B cell (primary cell): Measurements from ENCODE around the gene ESPN. TPM values are rescaled to one million over a fixed set of nuclear protein-coding genes. Genes with fewer than 3 reads are reported as not detected.

Source experiments
- ATAC-seq: fragments of 200-7000 bp; cut with Tn5 transposase; one replicate; pipeline ENCODE4 v1.10.0; 2021; ENCODE audit warnings: low read depth, mild to moderate bottlenecking, moderate number of reproducible peaks, moderate library complexity
- CTCF ChIA-PET: fragments of 350-600 bp; sonication (Branson Sonifier 250); formaldehyde crosslinking; loops from one replicate; lab custom pipeline; 2021; ENCODE audit warnings: antibody characterized with exemption, inconsistent platforms; lab: Charles Lee
- POLR2A ChIA-PET: fragments of 350-600 bp; sonication (Branson Sonifier 250); formaldehyde crosslinking; loops from one replicate; lab custom pipeline; 2021; ENCODE audit warnings: antibody characterized with exemption; lab: Charles Lee
- DNase-seq: peaks from one replicate; pipeline ENCODE4 v3.0.0; 2013
- H2AFZ ChIP-seq: 2 replicates; pipeline ENCODE4 v1.6.1; 2012; ENCODE audit warnings: mild to moderate bottlenecking, low read depth, low read length; ENCODE audit not compliant: insufficient read depth, poor library complexity, severe bottlenecking
- H3K27ac ChIP-seq, 2 donors: 1 replicate in 1 of 2; 2 replicates in 1 of 2; pipeline ENCODE4 v1.5.1; 2012 to 2013; ENCODE audit warnings: low read length in 2 of 2, mild to moderate bottlenecking in 2 of 2, moderate library complexity in 1 of 2
- H3K27me3 ChIP-seq, 4 experiments: fragments of 200-600 bp in 1 of 4; sonication (generic) in 1 of 4; replicated peaks in 1 of 4; 1 replicate in 2 of 4; 2 replicates in 2 of 4; pipeline versions ENCODE4 v1.6.1 to v1.7.0; 2013 to 2016; ENCODE audit warnings: low read length in 3 of 4, mild to moderate bottlenecking in 2 of 4, mixed read lengths in 1 of 4, moderate library complexity in 1 of 4; ENCODE audit not compliant: insufficient read depth in 4 of 4, control insufficient read depth in 3 of 4; ENCODE audit errors: control extremely low read depth in 1 of 4
- H3K36me3 ChIP-seq, 2 experiments: replicated peaks in 1 of 2; 1 replicate in 1 of 2; 2 replicates in 1 of 2; pipeline versions ENCODE4 v1.6.1 to v1.7.1; 2013; ENCODE audit warnings: low read length in 1 of 2; ENCODE audit not compliant: insufficient read depth in 2 of 2, control insufficient read depth in 1 of 2; ENCODE audit errors: control extremely low read depth in 1 of 2, extremely low read depth in 1 of 2
- H3K4me1 ChIP-seq, 2 donors: fragments of 200-600 bp in 1 of 2; sonication (generic) in 1 of 2; 1 replicate in 1 of 2; 2 replicates in 1 of 2; pipeline versions ENCODE4 v1.5.1 to v1.6.1; 2013 to 2017; ENCODE audit warnings: low read length in 2 of 2; ENCODE audit not compliant: control insufficient read depth in 2 of 2, insufficient read depth in 2 of 2
- H3K4me2 ChIP-seq: replicated peaks from 2 replicates; pipeline ENCODE3; 2012; ENCODE audit warnings: mild to moderate bottlenecking, low read depth, low read length; ENCODE audit not compliant: poor library complexity, severe bottlenecking
- H3K4me3 ChIP-seq, 5 experiments: fragments of 200-600 bp in 1 of 5; sonication (generic) in 1 of 5; 1 replicate in 3 of 5; 2 replicates in 2 of 5; pipeline versions ENCODE4 v1.5.1 to v1.7.0; 2011 to 2016; ENCODE audit warnings: low read length in 4 of 5, mild to moderate bottlenecking in 4 of 5, low read depth in 2 of 5, control low read depth in 1 of 5, moderate library complexity in 1 of 5; ENCODE audit not compliant: insufficient read depth in 1 of 5; ENCODE audit errors: control extremely low read depth in 1 of 5, extremely low read depth in 1 of 5
- H3K79me2 ChIP-seq: fragments of 200-600 bp; sonication (generic); one replicate; pipeline ENCODE4 v1.6.0; 2016; ENCODE audit warnings: low read length; ENCODE audit not compliant: control insufficient read depth, insufficient read depth
- H3K9ac ChIP-seq: fragments of 200-600 bp; sonication (generic); 2 replicates; pipeline ENCODE4 v1.6.1; 2017; ENCODE audit warnings: mild to moderate bottlenecking, low read length, moderate library complexity
- H3K9me3 ChIP-seq, 3 donors: one replicate each; pipeline versions ENCODE4 v1.6.1 to v1.7.1; 2013; ENCODE audit warnings: low read length in 2 of 3; ENCODE audit not compliant: control insufficient read depth in 2 of 3, insufficient read depth in 1 of 3; ENCODE audit errors: control extremely low read depth in 1 of 3
- H4K20me1 ChIP-seq: 2 replicates; pipeline ENCODE4 v1.6.0; 2012; ENCODE audit warnings: mild to moderate bottlenecking, low read length; ENCODE audit not compliant: insufficient read depth, control insufficient read depth, poor library complexity, severe bottlenecking
- H3K27ac Mint-ChIP-seq: one replicate; pipeline ENCODE4 v1.8.0; 2021; ENCODE audit warnings: mixed read lengths
- H3K27me3 Mint-ChIP-seq: one replicate; pipeline ENCODE4 v1.8.0; 2021; ENCODE audit warnings: mixed read lengths
- H3K4me1 Mint-ChIP-seq: one replicate; pipeline ENCODE4 v1.8.0; 2021; ENCODE audit warnings: mixed read lengths
- H3K4me3 Mint-ChIP-seq: one replicate; pipeline ENCODE4 v1.8.0; 2021; ENCODE audit warnings: mixed read lengths
- H3K9me3 Mint-ChIP-seq: one replicate; pipeline ENCODE4 v1.8.0; 2022; ENCODE audit warnings: mixed read lengths; ENCODE audit not compliant: insufficient read depth
- EZH2 ChIP-seq: IDR thresholded peaks from 2 replicates; pipeline ENCODE4 v1.6.1; 2012; ENCODE audit warnings: borderline replicate concordance, low read depth, mild to moderate bottlenecking, moderate library complexity, low read length; ENCODE audit not compliant: insufficient read depth, poor library complexity, severe bottlenecking
- WGBS: methylation state at CpG from one replicate; pipeline ENCODE4 v1.1.5; 2013; ENCODE audit warnings: missing lambda C conversion rate; ENCODE audit not compliant: insufficient coverage; 5-methylcytosine and 5-hydroxymethylcytosine counted together
- intact Hi-C: fragments of 100-400 bp; cut with micrococcal nuclease; formaldehyde crosslinking; loops from one replicate; pipeline ENCODE4 v1.10.0; 2022
- polyA plus RNA-seq: library from polyadenylated mRNA; depleted of rRNA; stranded (reverse); fragments of >200 nt; gene quantifications from 2 replicates; pipeline ENCODE4 v1.2.3, GENCODE V29; 2012
- total RNA-seq, 2 donors: library from RNA; stranded (reverse); fragments of 120-200 nt in 1 of 2; gene quantifications; 1 replicate in 1 of 2; 2 replicates in 1 of 2; pipeline versions ENCODE4 v1.2.3 to v1.2.4, GENCODE V29; 2013 to 2022
- TF ChIP-seq, protein P1 (sequence below): fragments of 200-600 bp; IDR thresholded peaks from one replicate; pipeline ENCODE4 v1.8.0; 2022; ENCODE audit warnings: antibody characterized with exemption, mild to moderate bottlenecking

Gene ESPN
- total and polyA plus RNA-seq, 2 donors (not counting 1 experiment from before 2014, with no cell fraction given): 0.19 to 0.25 TPM

DNA sequence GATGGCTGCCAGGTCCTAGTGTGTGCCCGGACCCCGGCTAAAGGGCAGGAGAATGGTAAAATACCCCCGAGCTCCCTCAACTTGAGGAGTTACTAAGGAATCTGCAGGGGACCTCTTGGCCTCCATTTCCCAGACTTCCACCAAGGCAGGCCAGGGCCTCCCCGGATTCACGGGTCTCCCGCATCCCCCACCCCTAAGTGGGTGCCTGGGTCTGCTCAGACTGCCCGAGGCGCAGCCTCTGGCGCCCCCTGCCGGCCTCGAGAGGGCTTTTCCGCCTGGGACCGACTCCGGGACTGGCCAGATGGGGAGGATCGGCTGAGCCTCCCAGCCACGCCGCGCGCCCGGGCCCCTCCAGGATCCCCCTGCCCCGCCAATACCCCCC, 65.2 kb downstream of the ESPN start:
- Histone ChIP-seq H3K4me1 (peaks cover 21 to 34% of the 10 kb centered on the region in 2 donors), H3K36me3 (no peaks in the 10 kb centered on the region), H3K79me2 (no peaks in the 10 kb centered on the region), H3K9ac (peak overlapping the region; percentile 77), H3K27ac (no peak overlapping the region), H3K27me3 (peaks cover 0 to 21% (median 8%) of the 10 kb centered on the region in 4 experiments), H2AFZ (peak overlapping the region; percentile 91), H3K9me3 (peaks cover 0 to 4% (median 0%) of the 10 kb centered on the region in 3 donors), H3K4me2 (peak overlapping the region; percentile 97), H3K4me3 (peak overlapping the region in 4 of 5 experiments; percentile 44 to 83 (median 68)), H4K20me1 (no peaks in the 10 kb centered on the region)
- ChIA-PET POLR2A (no interaction called here), CTCF (interaction anchor here (0.6 to 8.5 kb wide), 5 partner anchors 9 to 156 kb away, joined by 3 to 86 read pairs (median 7); no protein-coding TSS in a partner anchor)
- DNase-seq (peak; percentile 83), ATAC-seq (peak; percentile 71)
- WGBS: 14% methylated on average over 20 of the region's 21 CpGs
- intact Hi-C loops: loop anchor here (1.0 kb wide), 1 partner anchor 157 kb away; no protein-coding TSS in a partner anchor
- TF ChIP-seq EZH2: no peak
- TF ChIP-seq, protein P1, sequence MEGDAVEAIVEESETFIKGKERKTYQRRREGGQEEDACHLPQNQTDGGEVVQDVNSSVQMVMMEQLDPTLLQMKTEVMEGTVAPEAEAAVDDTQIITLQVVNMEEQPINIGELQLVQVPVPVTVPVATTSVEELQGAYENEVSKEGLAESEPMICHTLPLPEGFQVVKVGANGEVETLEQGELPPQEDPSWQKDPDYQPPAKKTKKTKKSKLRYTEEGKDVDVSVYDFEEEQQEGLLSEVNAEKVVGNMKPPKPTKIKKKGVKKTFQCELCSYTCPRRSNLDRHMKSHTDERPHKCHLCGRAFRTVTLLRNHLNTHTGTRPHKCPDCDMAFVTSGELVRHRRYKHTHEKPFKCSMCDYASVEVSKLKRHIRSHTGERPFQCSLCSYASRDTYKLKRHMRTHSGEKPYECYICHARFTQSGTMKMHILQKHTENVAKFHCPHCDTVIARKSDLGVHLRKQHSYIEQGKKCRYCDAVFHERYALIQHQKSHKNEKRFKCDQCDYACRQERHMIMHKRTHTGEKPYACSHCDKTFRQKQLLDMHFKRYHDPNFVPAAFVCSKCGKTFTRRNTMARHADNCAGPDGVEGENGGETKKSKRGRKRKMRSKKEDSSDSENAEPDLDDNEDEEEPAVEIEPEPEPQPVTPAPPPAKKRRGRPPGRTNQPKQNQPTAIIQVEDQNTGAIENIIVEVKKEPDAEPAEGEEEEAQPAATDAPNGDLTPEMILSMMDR: peak; percentile 96
- peaks cover 20% of the 10 kb centered on the region for H3K4me1 Mint-ChIP-seq
- peaks cover 12% of the 10 kb centered on the region for H3K27me3 Mint-ChIP-seq
- no peaks in the 10 kb centered on the region for H3K9me3 Mint-ChIP-seq
- H3K4me3 Mint-ChIP-seq: peak overlapping the region; percentile 70
- peak overlapping the region; percentile 37 for H3K27ac Mint-ChIP-seq
